ENCODE measurements around the gene NCOA1. TPM values are rescaled to one million over a fixed set of nuclear protein-coding genes. Genes with fewer than 3 reads are reported as not detected.

The NCOA1 gene
- total and polyA plus RNA-seq, 4 donors = 6.5 to 26.6 (median 16.3) TPM

GRCh38 chr2:24690524-24690923 lies 199.5 kb downstream of the NCOA1 start:
- H3K36me3 ChIP-seq (ENCODE audit: control insufficient read depth in 4 of 4, insufficient read depth in 3 of 4, low read depth in 1 of 4, low read length in 3 of 4) = peaks cover 1 to 11% (median 3%) of the 10 kb centered on the region in 4 donors

DNA sequence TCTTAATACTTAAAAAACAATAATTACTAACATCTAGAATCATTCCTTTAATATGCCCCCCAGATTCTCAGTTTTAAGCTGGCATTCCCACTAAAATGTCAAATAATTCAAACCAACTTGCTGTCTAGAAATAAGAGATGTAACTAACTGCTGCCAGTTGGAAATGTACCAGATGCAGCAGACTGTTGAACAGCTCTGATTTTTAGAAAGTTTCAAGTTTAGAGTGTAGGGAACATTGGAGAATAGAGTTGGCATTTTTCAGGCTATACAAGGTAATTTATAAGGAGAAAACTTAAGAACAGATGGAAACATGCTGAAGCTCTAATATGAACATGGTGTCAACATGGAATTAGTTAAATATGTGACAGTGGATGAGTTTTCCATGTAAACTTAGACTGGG lies 200.8 kb downstream of the NCOA1 start:
- no peak overlapping the region for H3K9ac ChIP-seq (ENCODE audit: low read depth in 1 of 2, low read length in 2 of 2)
- H3K4me1 ChIP-seq (ENCODE audit: control insufficient read depth in 4 of 4, insufficient read depth in 4 of 4, low read length in 3 of 4) = no peaks in the 10 kb centered on the region
- H3K4me3 ChIP-seq (ENCODE audit: low read depth in 1 of 3, low read length in 3 of 3) = no peak overlapping the region
- no peaks in the 10 kb centered on the region for H3K27me3 ChIP-seq (ENCODE audit: control insufficient read depth in 4 of 4, insufficient read depth in 4 of 4, low read length in 3 of 4)
- TF ChIP-seq, protein P1, sequence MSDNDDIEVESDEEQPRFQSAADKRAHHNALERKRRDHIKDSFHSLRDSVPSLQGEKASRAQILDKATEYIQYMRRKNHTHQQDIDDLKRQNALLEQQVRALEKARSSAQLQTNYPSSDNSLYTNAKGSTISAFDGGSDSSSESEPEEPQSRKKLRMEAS (IDR thresholded peaks at IDR 0.05) = no peak
- TF ChIP-seq ATF3 (IDR thresholded peaks at IDR 0.05) (no peak), NR2F2 (IDR thresholded peaks at IDR 0.05) (no peak), TAF1 (conservative IDR thresholded peaks at IDR 0.05) (no peak), SP1 (IDR thresholded peaks at IDR 0.05) (no peak), YY1 (IDR thresholded peaks at IDR 0.05) (no peak), FOXA2 (IDR thresholded peaks at IDR 0.05) (no peak), FOXA1 (IDR thresholded peaks at IDR 0.05) (no peak), RXRA (IDR thresholded peaks at IDR 0.05) (no peak), JUND (IDR thresholded peaks at IDR 0.05) (no peak), RAD21 (IDR thresholded peaks at IDR 0.05) (no peak), GABPA (IDR thresholded peaks at IDR 0.05 in 1 of 2, conservative IDR thresholded peaks at IDR 0.05 in 1 of 2) (no peak), REST (IDR thresholded peaks at IDR 0.05) (no peak), HNF4G (IDR thresholded peaks at IDR 0.05) (no peak), HNF4A (conservative IDR thresholded peaks at IDR 0.05) (no peak)
- TF ChIP-seq, protein P2, sequence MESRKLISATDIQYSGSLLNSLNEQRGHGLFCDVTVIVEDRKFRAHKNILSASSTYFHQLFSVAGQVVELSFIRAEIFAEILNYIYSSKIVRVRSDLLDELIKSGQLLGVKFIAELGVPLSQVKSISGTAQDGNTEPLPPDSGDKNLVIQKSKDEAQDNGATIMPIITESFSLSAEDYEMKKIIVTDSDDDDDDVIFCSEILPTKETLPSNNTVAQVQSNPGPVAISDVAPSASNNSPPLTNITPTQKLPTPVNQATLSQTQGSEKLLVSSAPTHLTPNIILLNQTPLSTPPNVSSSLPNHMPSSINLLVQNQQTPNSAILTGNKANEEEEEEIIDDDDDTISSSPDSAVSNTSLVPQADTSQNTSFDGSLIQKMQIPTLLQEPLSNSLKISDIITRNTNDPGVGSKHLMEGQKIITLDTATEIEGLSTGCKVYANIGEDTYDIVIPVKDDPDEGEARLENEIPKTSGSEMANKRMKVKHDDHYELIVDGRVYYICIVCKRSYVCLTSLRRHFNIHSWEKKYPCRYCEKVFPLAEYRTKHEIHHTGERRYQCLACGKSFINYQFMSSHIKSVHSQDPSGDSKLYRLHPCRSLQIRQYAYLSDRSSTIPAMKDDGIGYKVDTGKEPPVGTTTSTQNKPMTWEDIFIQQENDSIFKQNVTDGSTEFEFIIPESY (IDR thresholded peaks at IDR 0.05) = no peak
- no peak overlapping the region for H3K27ac ChIP-seq (ENCODE audit: low read depth in 1 of 2, low read length in 2 of 2)
- no peak for DNase-seq (ENCODE audit: low spot score)
- no peaks in the 10 kb centered on the region for H3K9me3 ChIP-seq (ENCODE audit: control insufficient read depth in 4 of 4, low read length in 3 of 4)
- peaks cover 1 to 11% (median 2%) of the 10 kb centered on the region in 4 donors for H3K36me3 ChIP-seq (ENCODE audit: control insufficient read depth in 4 of 4, insufficient read depth in 3 of 4, low read depth in 1 of 4, low read length in 3 of 4)

More at GRCh38 chr2:24690524-24690923, 199.5 kb downstream of the NCOA1 start:
- DNase-seq (ENCODE audit: low spot score) = no peak
- no peak overlapping the region for H3K27ac ChIP-seq (ENCODE audit: low read depth in 1 of 2, low read length in 2 of 2)
- no peak overlapping the region for H3K4me3 ChIP-seq (ENCODE audit: low read depth in 1 of 3, low read length in 3 of 3)
- WGBS = 98% methylated on average over 4 of the region's 4 CpGs
- H3K4me1 ChIP-seq (ENCODE audit: control insufficient read depth in 4 of 4, insufficient read depth in 4 of 4, low read length in 3 of 4) = no peaks in the 10 kb centered on the region
- TF ChIP-seq HNF4G (IDR thresholded peaks at IDR 0.05) = no peak
- H3K27me3 ChIP-seq (ENCODE audit: control insufficient read depth in 4 of 4, insufficient read depth in 4 of 4, low read length in 3 of 4) = no peaks in the 10 kb centered on the region
- no peaks in the 10 kb centered on the region for H3K9me3 ChIP-seq (ENCODE audit: control insufficient read depth in 4 of 4, low read length in 3 of 4)
- H3K9ac ChIP-seq (ENCODE audit: low read depth in 1 of 2, low read length in 2 of 2) = no peak overlapping the region

Measured in liver (tissue), 9 donors.